HL-60 (cell line): ENCODE measurements around the gene HOXD12.

Source experiments
- GABPA ChIP-seq: IDR thresholded peaks from 2 replicates; pipeline ENCODE4 v1.6.1; 2012; ENCODE audit warnings: low read depth
- POLR2AphosphoS5 ChIP-seq: IDR thresholded peaks from 2 replicates; pipeline ENCODE4 v1.6.1; 2012; ENCODE audit warnings: low read depth
- TF ChIP-seq, protein P1 (sequence below): IDR thresholded peaks from 2 replicates; pipeline ENCODE4 v1.6.1; 2012; ENCODE audit warnings: low read depth; ENCODE audit not compliant: insufficient replicate concordance
- TF ChIP-seq, protein P2 (sequence below): IDR thresholded peaks from one replicate; pipeline ENCODE4 v1.5.1; 2011; ENCODE audit warnings: low read length, control low read depth, inconsistent platforms; ENCODE audit not compliant: insufficient read depth

DNA sequence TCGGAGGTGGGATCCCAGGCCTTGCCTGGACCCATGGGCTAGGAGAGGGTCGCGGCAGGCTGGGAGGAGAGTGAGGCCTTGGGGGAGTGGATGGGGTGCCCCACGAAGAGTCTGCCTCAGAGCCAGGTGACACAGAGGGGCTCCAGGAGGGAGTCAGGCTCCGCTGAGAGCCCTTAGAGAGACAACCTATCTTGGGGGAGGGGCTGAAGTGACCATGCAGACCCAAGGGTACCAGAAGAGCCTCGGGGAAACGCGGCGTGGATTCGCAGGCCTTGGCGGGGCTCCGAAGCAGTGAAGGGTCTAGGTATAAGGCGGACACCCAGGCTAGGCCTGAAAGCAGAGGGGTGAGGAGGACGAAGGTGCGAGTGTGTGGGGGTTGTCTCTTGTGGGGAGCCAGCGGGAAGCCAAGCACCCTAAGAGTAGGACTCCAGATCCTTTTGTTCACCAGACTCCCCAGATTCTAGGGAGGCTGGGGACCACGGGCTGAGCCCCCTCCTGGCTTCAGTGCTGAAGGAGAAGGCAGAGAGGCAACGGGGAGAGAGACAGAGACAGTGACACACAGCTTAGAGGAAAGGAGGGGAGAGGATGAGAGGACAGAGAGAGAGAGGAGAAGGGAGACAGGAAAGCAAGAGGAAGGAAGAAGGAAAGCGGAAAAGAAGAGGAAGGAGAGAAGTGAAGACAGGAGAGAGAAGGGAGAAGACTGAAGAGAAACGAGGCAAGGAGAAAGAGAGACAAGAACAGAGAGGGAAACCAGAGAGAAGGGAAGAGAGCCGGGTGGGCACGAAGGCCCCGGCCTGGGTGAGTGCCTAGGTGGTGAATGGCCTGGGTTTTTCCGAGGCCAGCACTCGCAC lies 6.4 kb downstream of the HOXD12 start:
- TF ChIP-seq POLR2AphosphoS5 (no peak), GABPA (no peak)
- TF ChIP-seq, protein P1, sequence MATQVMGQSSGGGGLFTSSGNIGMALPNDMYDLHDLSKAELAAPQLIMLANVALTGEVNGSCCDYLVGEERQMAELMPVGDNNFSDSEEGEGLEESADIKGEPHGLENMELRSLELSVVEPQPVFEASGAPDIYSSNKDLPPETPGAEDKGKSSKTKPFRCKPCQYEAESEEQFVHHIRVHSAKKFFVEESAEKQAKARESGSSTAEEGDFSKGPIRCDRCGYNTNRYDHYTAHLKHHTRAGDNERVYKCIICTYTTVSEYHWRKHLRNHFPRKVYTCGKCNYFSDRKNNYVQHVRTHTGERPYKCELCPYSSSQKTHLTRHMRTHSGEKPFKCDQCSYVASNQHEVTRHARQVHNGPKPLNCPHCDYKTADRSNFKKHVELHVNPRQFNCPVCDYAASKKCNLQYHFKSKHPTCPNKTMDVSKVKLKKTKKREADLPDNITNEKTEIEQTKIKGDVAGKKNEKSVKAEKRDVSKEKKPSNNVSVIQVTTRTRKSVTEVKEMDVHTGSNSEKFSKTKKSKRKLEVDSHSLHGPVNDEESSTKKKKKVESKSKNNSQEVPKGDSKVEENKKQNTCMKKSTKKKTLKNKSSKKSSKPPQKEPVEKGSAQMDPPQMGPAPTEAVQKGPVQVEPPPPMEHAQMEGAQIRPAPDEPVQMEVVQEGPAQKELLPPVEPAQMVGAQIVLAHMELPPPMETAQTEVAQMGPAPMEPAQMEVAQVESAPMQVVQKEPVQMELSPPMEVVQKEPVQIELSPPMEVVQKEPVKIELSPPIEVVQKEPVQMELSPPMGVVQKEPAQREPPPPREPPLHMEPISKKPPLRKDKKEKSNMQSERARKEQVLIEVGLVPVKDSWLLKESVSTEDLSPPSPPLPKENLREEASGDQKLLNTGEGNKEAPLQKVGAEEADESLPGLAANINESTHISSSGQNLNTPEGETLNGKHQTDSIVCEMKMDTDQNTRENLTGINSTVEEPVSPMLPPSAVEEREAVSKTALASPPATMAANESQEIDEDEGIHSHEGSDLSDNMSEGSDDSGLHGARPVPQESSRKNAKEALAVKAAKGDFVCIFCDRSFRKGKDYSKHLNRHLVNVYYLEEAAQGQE, result no peak
- TF ChIP-seq, protein P2, sequence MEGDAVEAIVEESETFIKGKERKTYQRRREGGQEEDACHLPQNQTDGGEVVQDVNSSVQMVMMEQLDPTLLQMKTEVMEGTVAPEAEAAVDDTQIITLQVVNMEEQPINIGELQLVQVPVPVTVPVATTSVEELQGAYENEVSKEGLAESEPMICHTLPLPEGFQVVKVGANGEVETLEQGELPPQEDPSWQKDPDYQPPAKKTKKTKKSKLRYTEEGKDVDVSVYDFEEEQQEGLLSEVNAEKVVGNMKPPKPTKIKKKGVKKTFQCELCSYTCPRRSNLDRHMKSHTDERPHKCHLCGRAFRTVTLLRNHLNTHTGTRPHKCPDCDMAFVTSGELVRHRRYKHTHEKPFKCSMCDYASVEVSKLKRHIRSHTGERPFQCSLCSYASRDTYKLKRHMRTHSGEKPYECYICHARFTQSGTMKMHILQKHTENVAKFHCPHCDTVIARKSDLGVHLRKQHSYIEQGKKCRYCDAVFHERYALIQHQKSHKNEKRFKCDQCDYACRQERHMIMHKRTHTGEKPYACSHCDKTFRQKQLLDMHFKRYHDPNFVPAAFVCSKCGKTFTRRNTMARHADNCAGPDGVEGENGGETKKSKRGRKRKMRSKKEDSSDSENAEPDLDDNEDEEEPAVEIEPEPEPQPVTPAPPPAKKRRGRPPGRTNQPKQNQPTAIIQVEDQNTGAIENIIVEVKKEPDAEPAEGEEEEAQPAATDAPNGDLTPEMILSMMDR, result no peak
